Fibroblast of skin of back (primary cell): ENCODE measurements around the gene LSP1.
"Not testable (repeated sequence)": the region's sequence is repeated elsewhere in the genome, so short reads cannot be mapped to it uniquely, and the experiment has no call there.

ENCODE experiments used
- DNase-seq: peaks from one replicate; pipeline ENCODE4 v3.0.0-alpha.2; 2013

Gene LSP1

DNA sequence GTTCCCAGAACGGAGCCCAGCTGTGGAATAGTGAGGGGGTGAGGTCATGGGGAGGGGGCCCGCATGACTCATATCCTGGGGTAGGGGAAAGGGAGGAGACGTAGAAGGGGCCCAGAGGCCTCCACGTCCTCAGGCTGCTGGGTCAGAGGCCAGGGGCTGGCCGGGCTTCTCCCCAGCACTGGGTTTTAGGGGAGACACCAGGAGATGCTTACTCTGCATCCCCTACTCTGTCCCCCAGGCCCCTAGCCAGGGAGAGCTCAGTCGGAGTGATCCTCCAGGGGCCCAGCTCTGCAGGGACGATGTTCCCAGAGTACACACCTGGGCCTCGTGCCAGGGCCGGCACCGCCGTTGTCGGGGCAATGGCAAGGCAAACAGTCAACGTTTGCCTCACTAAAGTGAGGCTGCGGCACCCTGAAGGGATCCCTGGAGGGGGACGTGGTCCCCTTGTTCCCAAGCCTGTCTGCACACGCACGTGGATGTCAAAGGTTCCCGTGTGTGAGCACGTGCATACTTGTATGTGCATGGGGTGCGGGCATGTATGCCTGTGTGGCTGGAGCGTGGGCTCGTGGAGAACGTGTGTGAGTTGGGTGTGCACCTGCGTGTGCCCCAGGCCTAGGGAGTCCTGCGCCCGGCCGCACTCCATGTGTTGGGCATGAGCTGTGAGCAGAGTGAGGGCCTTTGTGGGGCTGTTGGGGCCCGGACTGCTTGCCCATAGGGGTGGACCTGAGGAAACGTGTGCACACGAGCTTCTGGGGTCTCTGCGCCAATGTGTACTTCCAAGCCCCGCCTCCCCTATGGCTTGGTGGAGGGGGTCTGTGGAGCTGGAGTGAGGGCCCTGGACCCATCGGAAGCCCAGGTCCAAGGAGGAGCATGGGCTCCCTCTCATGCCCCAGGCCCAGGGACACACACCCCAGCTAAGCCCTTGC is 24.6 kb downstream of the LSP1 start:
- DNase-seq: peak; percentile 67

GRCh38 chr11:1878137-1879031 is 25.5 kb downstream of the LSP1 start:
- DNase-seq: no peak

DNA sequence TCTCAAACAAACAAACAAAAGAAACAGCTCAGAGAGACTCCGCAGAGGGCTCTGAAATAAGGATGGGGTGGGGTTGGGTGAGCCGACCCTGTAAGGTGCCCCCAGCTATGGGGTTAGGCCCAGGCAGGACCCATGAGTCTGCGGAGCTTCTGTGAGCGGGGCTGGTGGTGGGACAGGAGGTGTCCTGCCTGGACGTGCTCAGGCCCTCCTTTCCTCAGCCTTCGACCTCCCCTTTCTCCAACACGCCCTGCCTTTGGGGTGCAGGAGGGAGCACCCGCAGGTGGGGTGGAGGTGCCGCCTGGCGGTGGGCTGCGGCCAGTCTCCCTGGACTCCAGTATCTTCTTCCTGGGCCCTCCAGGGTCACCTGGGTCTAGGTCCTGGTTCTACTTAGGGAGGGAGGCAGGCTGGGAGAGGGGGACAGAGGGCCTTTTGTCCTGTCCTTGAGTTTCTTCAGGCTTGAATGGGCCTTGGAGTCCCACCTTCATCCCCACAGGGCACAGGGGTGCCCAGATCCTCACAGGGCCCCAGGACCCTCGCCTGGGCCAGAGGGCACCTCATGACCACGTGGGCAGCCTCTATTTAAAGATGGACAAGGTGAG is 26.6 kb downstream of the LSP1 start:
- DNase-seq: no peak

- DNase-seq: peak; percentile 47
These were observed 27.2 kb downstream of the LSP1 start for GRCh38 chr11:1879941-1880720.

- DNase-seq: no peak
These were observed 28.0 kb downstream of the LSP1 start for GRCh38 chr11:1880746-1881441.

GRCh38 chr11:1881442-1882264 is 28.8 kb downstream of the LSP1 start:
- DNase-seq: no peak

DNA sequence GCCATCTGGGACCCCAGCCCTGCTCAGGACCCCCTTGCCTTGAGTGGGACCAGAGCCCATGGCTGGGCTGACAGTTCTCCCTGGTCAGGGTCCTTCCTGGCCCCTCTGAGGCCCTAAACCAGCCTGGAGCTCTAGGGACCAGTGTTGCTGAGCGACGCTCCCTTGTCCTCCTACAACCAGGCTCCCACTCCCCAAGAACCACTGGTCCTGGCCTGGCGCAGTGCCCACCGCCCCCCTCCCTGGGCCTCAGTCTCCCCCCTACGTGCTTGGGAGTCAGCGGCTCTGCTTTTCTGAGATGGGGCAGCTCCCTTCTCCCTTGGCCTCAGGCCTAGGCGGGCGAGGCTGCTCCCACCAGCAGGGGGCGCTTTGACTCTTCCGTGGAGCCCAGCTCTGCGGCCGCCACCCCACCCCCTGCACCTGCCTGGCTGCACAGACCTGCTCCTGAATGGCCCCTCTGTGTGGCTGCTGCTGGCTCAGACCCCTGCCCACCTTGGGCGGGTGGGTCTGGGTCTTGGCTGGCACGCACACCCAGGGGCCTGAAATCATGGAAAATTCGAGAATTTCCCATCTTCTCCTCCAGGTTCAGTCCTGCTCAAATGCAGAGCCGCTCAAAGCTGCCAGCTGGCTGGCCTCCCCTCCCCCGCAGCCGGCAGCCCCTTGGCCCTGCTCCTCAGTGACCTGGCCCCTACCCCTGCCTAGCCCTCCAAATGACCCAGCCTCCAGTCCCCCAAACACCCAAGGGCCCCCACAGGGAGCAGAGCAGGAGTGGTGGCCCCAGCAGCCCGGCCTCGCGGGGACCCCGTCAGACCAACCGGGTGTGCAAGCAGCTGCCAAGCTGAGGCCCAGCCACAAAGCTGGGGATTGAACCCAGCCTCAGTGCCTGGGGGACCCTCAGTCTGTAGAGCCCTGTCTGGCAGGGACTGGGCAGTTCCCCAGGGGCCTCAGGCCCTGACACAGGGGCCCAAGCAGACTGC is 29.7 kb downstream of the LSP1 start:
- peak; percentile 70 for DNase-seq

DNA sequence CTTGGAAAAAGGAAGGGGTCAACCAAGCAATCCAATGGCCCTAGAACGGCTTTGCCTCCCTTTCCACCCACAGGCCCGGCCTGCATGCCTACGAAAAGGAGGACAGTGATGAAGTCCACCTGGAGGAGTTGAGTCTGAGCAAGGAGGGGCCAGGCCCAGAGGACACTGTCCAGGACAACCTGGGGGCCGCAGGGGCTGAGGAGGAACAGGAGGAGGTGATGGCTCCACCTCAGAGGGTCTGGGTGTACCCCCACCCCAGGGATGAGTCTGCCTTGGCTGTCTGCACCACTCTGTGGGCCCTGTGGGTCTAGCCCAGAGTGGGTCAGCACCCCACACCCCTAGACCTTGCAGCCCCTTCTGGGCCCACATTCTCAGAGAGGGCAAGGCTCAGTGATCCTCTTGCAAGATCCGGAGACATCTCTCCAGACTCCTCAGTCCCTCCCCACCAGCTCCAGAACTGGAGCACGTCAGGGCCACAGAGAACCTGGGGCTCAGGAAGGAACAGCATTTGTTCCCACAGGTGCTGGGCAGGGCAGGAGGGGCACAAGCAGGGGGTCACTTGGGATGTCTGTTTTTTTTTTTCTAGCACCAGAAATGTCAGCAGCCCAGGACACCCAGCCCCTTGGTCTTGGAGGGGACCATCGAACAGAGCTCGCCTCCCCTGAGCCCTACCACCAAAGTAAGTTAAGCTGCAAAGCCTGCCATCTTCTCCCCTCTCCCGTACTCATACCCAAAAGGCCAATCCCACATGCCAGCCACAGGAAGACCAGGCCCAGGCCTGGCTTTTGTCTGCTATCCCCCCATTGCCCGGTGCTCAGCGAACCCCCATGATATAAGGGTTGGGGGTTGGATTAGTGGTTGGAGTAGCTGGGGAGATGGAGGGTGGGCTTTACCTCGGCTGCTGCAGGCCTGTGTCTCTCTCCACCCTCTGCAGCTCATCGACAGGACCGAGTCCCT is 30.7 kb downstream of the LSP1 start:
- DNase-seq: no peak

- no peak for DNase-seq
These were observed 31.4 kb downstream of the LSP1 start for GRCh38 chr11:1884303-1884700.

- DNase-seq: not testable (repeated sequence)
These were observed 33.7 kb downstream of the LSP1 start for GRCh38 chr11:1886551-1886950.

DNA sequence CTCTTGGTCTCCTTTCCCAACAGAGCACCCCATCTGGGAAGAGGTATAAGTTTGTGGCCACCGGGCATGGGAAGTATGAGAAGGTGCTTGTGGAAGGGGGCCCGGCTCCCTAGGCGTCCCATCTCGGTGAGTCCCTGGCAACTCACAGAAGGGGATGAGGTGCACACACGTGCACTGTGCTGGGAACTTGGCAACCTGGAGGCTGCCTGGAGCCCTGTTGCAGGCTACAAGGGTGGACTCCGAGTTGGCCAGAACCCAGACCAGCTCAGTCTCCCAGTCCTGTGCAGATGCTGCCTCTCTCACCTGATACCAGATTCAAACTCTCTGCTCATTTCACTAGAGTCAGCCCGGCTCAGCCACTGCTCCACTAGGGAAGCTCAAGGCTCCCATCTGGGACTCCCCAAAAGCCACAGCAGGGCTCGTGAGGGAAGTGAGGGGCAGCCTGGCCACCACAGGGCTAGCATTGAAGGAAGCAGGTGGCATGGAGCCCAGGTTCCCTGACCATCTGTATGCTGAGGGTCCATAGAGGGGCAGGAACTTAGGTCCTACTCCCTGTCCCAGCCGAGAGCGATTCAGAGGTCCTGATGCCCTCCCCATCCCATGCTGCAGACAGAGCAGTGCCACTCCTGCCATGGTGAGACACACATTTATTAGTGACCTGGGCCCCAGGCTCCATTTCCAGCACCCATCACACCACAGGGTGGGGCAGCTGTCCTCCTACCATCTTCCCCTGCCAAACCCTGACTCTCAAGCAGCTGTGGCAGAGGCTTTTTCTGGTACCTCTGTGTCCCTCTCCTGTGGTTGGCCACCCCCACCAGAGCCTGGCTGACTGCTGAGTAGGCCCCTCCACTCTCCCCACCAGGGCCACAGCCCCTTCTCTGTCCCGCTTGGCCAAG is 34.8 kb downstream of the LSP1 start:
- no peak for DNase-seq

GRCh38 chr11:1888347-1888753 is 35.5 kb downstream of the LSP1 start:
- DNase-seq: no peak

- DNase-seq: no peak
These were observed 35.9 kb downstream of the LSP1 start for GRCh38 chr11:1888811-1889210.

DNA sequence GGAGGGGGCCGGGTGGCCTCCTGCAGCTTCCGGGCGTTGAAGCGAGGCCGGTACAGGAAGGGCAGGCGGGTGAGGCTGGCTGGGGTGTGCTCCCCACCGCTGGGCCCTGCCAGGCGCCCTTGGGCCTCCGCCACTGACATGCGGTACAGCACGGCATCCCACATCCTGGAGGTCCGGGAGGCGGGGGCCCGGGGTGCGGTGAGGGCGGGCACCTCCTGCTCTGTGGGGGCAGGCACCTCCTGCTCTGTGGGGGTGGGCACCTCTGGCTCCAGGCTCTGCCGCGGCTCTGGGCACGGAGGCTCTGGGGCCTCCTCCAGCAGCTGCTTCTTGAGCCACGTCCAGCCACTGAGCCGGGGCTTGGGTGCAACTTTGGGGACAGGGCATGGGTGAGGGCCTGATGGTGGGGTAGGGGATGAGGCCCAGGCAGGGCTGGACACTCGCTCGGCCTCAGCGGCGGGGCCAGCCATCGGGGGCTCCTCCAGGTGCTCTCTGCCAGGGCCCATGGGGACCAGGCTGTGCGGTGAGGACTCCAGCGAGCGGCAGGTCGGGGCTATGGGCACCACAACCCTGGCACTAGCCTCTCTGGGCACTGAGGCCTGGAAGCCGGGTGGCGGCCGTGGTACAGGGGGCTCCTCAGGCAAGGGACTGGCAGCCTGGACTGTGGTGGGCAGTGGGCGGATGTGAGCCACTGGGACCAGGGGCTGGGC is 36.5 kb downstream of the LSP1 start:
- DNase-seq: no peak

GRCh38 chr11:1889941-1890855 is 37.3 kb downstream of the LSP1 start:
- DNase-seq: no peak
